CD1c-positive myeloid dendritic cell (primary cell): ENCODE data around the gene EMX2.
"Not testable (repeated sequence)": the region's sequence is repeated elsewhere in the genome, so short reads cannot be mapped to it uniquely, and the experiment has no call there.

Source experiments
- DNase-seq: peaks from one replicate; pipeline ENCODE4 v3.0.0-alpha.2; 2016; ENCODE audit errors: extremely low spot score

The EMX2 gene

GRCh38 chr10:117560942-117561341 lies 18.4 kb downstream of the EMX2 start:
- no peak for DNase-seq

DNA sequence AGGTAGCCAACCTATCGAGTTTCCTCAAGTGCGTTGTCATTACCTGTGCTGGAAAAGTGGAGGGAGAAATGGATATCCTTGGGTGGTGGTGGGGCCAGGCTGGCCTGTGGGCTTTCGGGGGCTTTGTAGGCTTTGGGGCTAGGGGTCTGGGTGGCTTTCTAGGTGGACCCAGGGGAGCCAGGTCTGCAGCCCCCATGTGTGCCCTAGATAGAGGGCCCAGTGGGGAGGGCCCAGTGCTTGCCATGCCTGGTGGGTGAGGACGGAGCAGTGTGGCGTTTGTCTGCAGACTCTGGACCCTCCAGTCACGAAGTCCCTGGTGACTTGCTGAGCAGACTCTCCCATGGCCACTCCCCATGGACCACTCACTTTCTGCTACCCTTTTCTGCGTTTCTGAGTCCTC lies 19.7 kb downstream of the EMX2 start:
- DNase-seq, result no peak

GRCh38 chr10:117562896-117563737 lies 20.6 kb downstream of the EMX2 start:
- no peak for DNase-seq

- no peak for DNase-seq
Observed at GRCh38 chr10:117563780-117564179, 21.2 kb downstream of the EMX2 start.

DNA sequence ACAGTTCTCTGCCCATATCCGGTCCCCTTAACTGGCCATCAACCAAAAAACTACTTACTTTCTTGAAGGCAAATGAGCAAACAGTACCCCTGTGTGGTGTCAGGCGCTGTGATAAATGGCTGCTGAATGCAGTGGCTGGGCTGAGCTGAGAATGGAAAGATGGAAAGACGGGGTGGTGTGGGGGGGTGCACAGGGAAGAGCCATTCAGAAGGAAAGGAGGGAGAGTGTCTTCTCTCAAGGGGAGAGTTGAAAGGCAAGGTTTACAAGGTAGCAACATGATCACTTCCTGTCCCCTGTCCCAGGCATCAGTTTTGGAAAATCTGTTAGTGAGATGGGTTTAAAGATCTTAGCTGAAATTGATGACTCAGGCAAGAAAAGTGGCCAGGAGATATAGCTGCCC lies 22.5 kb downstream of the EMX2 start:
- DNase-seq, result no peak

GRCh38 chr10:117568334-117568733 lies 25.8 kb downstream of the EMX2 start:
- no peak for DNase-seq

- no peak for DNase-seq
Observed at GRCh38 chr10:117569610-117570390, 27.3 kb downstream of the EMX2 start.

- no peak for DNase-seq
Observed at GRCh38 chr10:117570880-117571279, 28.3 kb downstream of the EMX2 start.

GRCh38 chr10:117574498-117575146 lies 32.1 kb downstream of the EMX2 start:
- no peak for DNase-seq

DNA sequence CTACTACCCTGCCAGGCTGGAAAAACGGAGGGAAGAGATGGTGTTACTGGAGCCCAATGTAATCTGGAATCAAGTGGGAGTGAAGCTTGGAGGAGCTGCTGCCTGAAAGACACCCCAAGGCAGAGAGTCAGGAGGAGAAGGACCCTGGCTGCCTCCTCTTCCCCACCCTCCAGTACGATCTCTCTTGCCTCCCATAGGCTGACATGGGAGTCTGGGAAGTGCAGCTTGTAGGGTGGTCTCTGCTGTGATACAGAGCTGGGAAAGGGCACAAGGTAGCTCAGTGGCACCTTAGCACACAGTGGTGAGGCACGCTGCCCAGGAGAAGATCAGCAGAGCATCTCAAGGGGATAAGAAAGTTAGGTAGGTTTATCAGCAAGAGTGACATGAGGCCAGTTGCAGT lies 35.9 kb downstream of the EMX2 start:
- no peak for DNase-seq

DNA sequence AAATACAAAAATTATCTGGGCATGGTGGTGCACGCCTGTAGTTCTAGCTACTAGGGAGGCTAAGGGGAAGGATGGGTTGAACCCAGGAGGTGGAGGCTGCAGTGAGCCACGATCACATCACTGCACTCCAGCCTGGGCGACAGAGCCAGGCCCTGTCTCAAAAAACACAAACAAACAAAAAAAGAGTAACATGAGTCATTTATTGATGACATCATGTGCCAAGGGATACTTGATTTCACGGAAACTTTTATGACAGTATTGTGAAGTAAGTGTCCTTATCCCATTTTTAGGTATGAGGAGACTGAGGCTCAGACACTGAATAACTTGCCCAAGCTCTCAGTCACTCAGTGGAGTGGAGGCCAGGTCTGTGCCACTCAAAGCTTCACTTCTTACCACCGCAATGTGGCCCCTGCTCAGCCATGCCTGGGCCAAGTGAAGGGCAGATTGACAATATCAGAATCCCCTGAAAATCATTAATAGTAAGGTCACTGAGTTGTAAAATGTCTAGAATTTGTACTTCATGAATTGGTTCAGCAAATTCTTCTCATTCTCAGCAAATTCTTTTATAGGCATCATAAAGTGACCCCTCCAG lies 36.5 kb downstream of the EMX2 start:
- no peak for DNase-seq

GRCh38 chr10:117581961-117582360 lies 39.4 kb downstream of the EMX2 start:
- no peak for DNase-seq

DNA sequence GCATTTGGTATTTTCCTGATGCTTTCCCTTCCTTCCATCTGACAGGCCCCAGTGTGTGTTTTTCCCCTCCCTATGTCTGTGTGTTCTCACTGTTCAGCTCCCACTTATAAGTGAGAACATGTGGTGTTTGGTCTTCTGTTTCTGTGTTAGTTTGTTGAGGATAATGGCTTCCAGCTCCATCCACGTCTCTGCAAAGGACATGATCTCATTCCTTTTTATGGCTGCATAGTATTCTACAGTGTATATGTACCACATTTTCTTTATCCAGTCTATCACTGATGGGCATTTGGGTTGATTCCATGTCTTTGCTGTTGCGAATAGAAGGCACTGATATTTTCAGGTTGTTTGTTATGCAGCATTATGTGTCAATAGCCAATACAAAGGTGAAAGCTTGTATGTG lies 42.3 kb downstream of the EMX2 start:
- not testable (repeated sequence) for DNase-seq

DNA sequence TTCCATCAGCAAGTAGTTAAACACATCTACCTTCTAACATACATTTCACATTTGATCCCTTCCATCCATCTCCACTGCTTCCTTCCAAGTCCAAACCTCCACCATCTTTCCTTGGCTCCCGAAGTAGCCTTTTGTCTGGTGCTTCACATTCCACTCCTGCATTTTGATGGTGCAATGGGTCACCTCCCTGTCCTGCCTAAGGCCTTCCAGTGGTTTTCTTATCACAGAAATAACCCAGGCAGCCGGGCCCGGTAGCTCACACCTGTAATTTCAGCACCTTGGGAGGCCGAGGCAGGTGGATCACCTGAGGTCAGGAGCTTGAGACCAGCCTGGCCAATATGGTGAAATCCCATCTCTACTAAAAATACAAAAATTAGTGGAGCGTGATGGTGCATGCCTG lies 44.5 kb downstream of the EMX2 start:
- DNase-seq, result no peak

- DNase-seq, result no peak
Observed at GRCh38 chr10:117590101-117590875, 47.7 kb downstream of the EMX2 start.

DNA sequence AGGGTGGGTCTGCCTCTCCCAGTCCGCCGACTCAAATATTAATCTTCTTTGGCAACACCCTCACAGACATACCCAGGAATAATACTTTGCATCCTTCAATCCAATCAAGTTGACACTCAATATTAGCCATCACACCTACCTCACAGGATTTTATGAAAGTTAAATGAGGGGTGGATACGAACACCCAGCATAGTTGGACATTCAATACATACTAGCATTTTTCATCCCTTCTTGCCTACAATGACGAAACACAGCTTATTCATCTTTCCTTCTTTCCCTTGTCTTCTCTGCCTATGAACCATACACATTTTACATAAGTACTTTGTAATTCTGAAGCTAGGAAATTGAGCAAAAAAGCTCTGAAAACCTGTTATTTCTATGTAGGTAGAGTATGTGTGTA lies 48.5 kb downstream of the EMX2 start:
- DNase-seq, result no peak

DNA sequence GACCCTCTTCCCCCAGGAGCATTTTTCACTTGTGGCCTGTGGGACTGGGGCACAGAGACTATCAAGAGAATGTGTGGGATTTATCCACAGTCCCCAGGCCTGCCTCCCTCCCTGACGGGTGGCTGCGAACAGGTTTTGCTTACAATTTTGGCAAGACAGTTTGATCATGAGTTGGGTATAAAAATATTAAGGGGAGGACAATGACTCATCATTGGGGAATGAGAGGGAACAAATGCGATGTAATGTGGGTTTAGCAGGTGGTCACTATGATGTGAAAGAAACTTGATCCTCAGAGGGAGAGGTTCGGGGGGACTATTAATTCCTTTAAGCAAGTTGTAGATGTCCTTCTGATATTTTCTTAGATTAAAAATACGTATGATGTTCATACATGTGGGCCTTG lies 52.2 kb downstream of the EMX2 start:
- DNase-seq, result no peak

DNA sequence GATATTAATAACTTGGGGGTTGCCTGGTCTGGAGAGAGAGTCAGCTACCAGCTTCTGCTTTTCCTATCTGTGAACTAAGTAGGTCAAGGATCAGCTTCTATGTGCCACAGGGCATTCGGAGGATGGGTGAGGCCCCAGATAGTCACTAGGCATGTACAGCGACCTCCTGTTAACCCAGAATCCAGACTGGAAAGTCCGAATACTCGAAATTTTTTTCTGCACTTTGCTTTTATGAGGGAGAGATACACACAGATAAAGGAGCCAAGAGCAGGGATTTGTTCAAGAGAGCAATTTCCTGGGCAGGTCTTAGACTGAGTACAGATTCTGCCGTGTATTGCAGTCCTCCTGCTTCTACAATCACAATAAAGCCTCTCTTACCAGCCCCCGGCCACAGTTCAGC lies 54.2 kb downstream of the EMX2 start:
- no peak for DNase-seq

GRCh38 chr10:117597216-117597615 lies 54.7 kb downstream of the EMX2 start:
- no peak for DNase-seq
